Measurements from ENCODE around the gene TNFRSF8.
A peak's percentile ranks its signal among the peaks of the same experiment; 100 is the strongest.

TNFRSF8 gene

DNA sequence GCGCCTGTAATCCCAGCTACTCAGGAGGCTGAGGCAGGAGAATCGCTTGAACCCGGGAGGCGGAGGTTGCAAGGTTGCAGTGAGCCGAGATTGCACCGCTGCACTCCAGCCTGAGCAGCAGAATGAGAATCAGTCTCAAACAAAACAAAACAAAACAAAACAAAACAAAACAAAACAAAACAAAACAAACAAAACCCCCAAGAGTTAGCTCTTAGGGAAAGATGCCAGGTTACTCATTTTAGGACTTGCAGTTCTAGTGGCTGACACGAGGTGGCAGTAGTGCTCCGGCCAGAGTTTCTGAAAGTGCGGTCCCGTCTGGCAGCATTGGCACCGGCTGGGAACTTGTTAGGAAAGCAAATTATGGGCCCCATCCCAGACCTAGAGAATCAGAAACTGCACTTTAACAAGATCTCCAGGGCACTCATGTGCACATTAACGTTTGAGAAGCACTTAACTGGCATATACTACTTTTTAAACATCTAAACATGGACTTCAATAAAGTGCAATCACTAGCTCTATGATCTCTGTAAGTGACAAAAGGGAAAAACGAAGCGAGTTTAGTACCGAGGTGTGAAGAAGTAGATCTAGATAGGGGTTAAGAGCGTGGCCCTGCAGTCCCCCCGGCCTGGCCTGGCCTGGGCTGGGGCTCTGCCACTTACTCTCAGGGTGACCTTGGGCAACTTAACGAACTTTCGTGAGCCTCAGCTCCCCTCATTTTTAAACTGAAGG, 61.8 kb downstream of the TNFRSF8 start:
- peak in 1 of 2 experiments; percentile 22 for DNase-seq

DNA sequence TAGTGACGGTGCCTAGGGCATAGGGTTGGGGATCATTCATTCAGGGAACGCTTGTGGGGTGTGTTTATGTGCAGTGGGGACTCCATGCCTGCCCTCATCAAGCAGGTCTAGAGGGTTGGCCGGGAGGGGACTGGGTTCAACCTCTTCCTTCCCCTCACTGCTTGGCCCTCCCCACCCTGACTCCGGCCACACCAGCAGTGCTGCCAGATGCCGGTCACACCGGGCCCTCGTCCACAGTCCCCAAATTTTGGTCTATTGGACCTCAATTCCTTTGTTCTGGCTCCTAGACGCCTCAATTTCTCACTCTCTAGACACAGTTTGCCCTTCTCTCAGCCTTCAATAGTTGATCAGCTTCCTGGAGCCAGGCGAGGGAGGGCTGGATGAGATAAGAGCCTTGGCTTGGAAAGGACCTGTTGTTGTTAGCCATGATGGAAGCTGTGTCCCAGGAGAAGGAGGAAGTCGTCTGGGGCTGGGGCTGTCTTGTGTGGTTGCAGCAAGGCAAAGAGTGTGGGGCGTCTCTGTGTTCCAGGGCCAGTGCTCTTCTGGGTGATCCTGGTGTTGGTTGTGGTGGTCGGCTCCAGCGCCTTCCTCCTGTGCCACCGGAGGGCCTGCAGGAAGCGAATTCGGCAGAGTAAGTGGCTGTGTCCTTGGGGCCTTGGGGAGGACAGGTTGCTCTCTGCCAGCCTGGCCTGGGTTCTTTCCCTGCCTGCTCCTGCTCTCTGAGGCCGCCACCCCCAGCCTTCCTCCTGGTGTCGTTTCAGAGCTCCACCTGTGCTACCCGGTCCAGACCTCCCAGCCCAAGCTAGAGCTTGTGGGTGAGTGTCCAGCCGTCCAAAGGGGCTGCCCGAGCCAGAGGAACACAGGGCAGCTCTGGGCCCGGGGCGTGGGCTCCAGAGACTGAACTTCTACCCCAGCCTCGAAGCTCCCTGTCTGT, 62.6 kb downstream of the TNFRSF8 start:
- DNase-seq: no peak

GRCh38 chr1:12126781-12127180, 63.7 kb downstream of the TNFRSF8 start:
- DNase-seq: no peak

GRCh38 chr1:12127206-12127810, 64.2 kb downstream of the TNFRSF8 start:
- no peak for DNase-seq

DNA sequence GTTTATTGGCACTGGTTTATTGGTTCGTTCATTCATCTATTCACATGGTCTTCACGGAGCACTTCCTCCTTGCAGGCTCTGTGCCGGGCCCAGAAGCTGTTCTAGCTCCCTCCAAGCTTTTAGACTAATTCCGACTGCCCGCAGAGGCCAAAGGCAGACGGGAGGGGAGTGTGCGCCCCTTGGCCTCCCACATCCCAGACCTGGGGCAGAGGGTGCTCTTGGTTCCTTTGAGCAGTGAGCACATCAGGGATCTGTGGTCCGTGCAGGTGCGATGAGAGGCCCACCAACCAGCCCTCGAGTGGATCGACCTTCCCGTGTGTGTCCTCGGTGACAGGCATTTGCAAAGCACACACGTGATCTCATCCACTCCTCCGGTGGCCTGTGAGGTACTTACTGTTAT, 65.0 kb downstream of the TNFRSF8 start:
- DNase-seq: no peak

DNA sequence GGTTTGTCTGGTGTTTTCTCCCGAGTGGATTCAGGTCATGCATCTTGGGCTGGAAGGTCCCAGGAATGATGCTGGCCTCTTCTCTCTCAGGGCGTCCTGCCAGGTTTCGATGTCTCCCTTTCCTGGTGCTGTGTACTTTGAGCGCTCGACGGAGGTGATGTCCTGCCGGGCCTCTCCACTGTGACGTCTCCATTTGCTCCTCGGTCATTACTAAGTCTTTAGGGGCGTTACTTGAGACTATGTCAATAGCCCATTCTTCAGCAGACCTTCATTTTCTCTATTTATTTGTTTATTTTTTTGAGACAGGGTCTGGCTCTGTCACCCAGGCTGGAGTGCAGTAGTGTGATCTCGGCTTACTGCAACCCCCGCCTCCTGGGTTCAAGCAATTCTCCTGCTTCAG, 66.5 kb downstream of the TNFRSF8 start:
- DNase-seq: no peak

- no peak for DNase-seq
These were observed 67.5 kb downstream of the TNFRSF8 start for GRCh38 chr1:12130466-12131130.

GRCh38 chr1:12132078-12132477, 69.0 kb downstream of the TNFRSF8 start:
- DNase-seq: no peak

DNA sequence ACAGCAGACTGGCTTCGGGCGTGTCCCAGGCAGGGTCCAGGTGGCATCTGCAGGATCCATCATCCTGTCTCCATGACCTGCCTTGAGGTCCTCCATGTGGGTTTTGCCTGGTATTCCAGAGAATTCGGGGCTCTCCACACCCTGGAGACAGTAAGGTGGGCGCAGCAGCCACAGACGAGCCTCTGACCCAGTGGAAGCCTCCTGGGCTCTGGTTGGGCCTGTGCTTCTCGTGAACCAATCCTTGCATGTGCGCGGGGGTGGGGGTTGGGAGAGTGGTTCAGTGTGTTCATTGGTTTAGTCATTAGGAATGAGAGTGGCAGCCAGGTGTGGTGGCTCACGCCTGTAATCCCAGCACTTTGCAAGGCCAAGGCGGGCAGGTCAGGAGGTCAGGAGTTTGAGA, 71.6 kb downstream of the TNFRSF8 start:
- DNase-seq: no peak

GRCh38 chr1:12135612-12136011, 72.5 kb downstream of the TNFRSF8 start:
- no peak for DNase-seq

DNA sequence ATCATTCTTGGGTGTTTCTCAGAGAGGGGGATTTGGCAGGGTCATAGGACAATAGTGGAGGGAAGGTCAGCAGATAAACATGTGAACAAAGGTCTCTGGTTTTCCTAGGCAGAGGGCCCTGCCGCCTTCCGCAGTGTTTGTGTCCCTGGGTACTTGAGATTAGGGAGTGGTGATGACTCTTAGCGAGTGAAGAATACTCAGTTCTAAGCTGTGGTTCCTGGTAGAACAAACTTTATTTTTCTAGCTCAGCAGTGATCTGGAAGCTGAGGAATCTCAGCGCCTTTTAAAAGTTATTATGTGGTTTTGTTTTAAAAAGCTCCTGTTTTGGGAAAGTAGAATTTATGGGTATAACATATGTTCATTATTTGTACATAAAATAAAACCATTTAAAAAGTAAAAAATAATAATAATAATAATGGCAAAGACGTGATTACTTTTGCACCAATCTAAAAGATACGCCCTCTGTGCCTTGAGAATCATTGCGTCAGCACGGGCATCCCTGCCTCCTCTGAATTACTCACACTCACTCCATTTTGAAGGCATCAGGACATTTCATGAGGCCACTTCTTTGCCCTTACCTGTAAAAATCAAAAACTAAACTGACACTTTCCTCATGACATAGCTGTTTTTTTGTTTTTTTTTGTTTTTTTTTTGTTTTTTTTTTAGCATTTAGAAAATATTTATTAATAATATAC, 74.0 kb downstream of the TNFRSF8 start:
- DNase-seq: no peak

DNA sequence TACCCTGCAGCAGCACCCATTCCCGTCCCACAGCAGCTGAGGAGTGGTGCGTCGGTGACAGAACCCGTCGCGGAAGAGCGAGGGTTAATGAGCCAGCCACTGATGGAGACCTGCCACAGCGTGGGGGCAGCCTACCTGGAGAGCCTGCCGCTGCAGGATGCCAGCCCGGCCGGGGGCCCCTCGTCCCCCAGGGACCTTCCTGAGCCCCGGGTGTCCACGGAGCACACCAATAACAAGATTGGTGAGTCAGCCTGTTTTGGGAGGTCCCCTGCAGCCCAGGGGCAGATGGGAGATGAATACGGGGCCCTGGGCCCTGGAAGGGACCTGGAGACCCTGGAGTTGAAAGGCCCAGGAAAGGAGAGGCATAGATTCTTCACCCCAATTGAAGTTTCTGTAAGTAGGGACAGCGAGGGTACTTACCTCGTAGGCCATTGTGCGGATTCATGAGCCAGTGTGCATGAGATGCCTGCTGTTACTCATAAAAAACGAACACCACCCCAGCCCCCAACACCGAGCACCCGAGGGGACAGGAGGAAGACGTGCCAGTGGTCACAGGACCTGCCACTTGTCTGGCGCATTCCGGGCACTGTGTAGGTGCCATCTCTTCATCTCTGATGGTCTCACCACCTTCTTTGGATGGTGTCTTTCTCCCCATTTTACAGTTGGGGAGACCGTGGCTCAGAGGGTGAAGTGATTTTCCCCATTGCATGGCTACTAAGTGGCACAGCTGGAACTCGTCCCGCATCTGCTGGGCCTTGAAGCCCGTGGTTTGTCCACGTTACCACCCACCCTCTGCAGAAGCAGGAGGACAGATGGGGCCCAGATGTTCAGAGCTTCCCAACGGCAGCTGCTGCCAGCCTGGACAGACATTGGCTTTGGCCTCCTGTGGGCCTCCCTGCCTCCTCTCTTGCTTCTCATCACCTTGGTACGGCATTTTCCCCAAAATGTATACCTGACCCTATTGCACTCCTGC, 75.4 kb downstream of the TNFRSF8 start:
- no peak for DNase-seq

- no peak for DNase-seq
These were observed 76.9 kb downstream of the TNFRSF8 start for GRCh38 chr1:12140016-12140415.

GRCh38 chr1:12140515-12141162, 77.5 kb downstream of the TNFRSF8 start:
- DNase-seq: no peak

DNA sequence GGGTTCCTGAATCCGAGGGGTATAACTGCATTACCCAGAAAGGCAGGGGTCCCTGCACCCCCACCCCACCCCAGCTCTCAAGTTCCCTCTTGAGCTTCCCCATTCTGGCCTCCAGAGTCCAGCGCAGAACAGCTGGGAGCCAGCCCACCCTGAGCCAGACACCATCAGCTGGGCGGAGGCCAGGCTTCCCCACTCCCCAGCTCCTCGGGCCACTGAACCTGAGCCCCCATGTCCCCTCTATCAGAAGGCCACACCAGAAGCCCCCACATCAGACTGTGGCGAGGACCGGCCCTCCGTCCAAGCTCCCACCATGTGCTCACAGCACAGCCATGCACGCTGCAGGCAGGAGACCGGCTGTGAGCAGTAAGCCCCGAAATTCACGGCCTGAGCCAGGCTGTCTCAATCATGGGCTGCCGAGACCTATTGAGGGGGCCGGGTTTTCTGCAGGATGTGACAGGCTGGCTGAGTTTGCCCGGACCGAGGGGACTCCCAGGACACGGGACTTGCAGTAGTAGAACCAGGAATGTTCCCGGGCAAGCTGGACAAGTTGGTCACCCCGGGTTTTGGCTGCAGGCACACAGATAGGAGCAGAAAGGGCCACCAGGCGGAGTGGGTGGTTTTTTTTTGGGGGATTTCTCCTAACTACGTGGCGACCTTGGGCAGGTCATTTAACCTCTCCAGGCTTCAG, 78.2 kb downstream of the TNFRSF8 start:
- DNase-seq: no peak

- DNase-seq: no peak
These were observed 79.2 kb downstream of the TNFRSF8 start for GRCh38 chr1:12142141-12142823.

GRCh38 chr1:12142891-12143630, 80.0 kb downstream of the TNFRSF8 start:
- DNase-seq: no peak

- no peak for DNase-seq
These were observed 80.6 kb downstream of the TNFRSF8 start for GRCh38 chr1:12143631-12144155.
